ENCODE measurements around the gene LHCGR.

LHCGR gene

GRCh38 chr2:48693645-48694044, 61.9 kb downstream of the LHCGR start:
- Histone ChIP-seq H3K9me3 (ENCODE audit: control insufficient read depth, insufficient read depth, low read length) (no peaks in the 10 kb centered on the region), H3K4me3 (ENCODE audit: low read length) (no peak overlapping the region), H3K4me2 (ENCODE audit: low read length) (no peak overlapping the region), H3K79me2 (ENCODE audit: control insufficient read depth, low read length) (no peaks in the 10 kb centered on the region), H3K36me3 (ENCODE audit: control insufficient read depth, low read length) (no peaks in the 10 kb centered on the region), H3K9me2 (replicated peaks; ENCODE audit: control insufficient read depth, low read length) (no peaks in the 10 kb centered on the region), H3K27ac (ENCODE audit: low read depth, low read length) (no peak overlapping the region), H3F3A (ENCODE audit: control insufficient read depth, insufficient read depth) (no peaks in the 10 kb centered on the region), H3K27me3 (ENCODE audit: control insufficient read depth, low read length) (peaks cover 2% of the 10 kb centered on the region; the same call in 1 of the 2 replicates), H4K20me1 (ENCODE audit: control insufficient read depth, insufficient read depth, low read depth, low read length) (no peaks in the 10 kb centered on the region), H3K4me1 (ENCODE audit: control insufficient read depth, low read length) (no peaks in the 10 kb centered on the region)
- TF ChIP-seq EZH2phosphoT487 (IDR thresholded peaks at IDR 0.05; ENCODE audit: borderline replicate concordance, low read length) = no peak
- TF ChIP-seq, protein P1, sequence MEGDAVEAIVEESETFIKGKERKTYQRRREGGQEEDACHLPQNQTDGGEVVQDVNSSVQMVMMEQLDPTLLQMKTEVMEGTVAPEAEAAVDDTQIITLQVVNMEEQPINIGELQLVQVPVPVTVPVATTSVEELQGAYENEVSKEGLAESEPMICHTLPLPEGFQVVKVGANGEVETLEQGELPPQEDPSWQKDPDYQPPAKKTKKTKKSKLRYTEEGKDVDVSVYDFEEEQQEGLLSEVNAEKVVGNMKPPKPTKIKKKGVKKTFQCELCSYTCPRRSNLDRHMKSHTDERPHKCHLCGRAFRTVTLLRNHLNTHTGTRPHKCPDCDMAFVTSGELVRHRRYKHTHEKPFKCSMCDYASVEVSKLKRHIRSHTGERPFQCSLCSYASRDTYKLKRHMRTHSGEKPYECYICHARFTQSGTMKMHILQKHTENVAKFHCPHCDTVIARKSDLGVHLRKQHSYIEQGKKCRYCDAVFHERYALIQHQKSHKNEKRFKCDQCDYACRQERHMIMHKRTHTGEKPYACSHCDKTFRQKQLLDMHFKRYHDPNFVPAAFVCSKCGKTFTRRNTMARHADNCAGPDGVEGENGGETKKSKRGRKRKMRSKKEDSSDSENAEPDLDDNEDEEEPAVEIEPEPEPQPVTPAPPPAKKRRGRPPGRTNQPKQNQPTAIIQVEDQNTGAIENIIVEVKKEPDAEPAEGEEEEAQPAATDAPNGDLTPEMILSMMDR (IDR thresholded peaks at IDR 0.05; ENCODE audit: low read depth, low read length, poor library complexity, severe bottlenecking) = no peak

- Histone ChIP-seq H3F3A (ENCODE audit: control insufficient read depth, insufficient read depth) (no peaks in the 10 kb centered on the region), H3K27me3 (ENCODE audit: control insufficient read depth, low read length) (peaks cover 2% of the 10 kb centered on the region; the same call in 1 of the 2 replicates), H3K27ac (ENCODE audit: low read depth, low read length) (no peak overlapping the region), H3K4me2 (ENCODE audit: low read length) (no peak overlapping the region), H3K4me1 (ENCODE audit: control insufficient read depth, low read length) (no peaks in the 10 kb centered on the region), H4K20me1 (ENCODE audit: control insufficient read depth, insufficient read depth, low read depth, low read length) (no peaks in the 10 kb centered on the region), H3K9me3 (ENCODE audit: control insufficient read depth, insufficient read depth, low read length) (no peaks in the 10 kb centered on the region), H3K9me2 (replicated peaks; ENCODE audit: control insufficient read depth, low read length) (no peaks in the 10 kb centered on the region), H3K36me3 (ENCODE audit: control insufficient read depth, low read length) (no peaks in the 10 kb centered on the region), H3K4me3 (ENCODE audit: low read length) (no peak overlapping the region), H3K79me2 (ENCODE audit: control insufficient read depth, low read length) (no peaks in the 10 kb centered on the region)
- TF ChIP-seq, protein P1 (IDR thresholded peaks at IDR 0.05; ENCODE audit: low read depth, low read length, poor library complexity, severe bottlenecking) = no peak
- TF ChIP-seq EZH2phosphoT487 (IDR thresholded peaks at IDR 0.05; ENCODE audit: borderline replicate concordance, low read length) = no peak
Measured at GRCh38 chr2:48693066-48693465, 62.5 kb downstream of the LHCGR start.

DNA sequence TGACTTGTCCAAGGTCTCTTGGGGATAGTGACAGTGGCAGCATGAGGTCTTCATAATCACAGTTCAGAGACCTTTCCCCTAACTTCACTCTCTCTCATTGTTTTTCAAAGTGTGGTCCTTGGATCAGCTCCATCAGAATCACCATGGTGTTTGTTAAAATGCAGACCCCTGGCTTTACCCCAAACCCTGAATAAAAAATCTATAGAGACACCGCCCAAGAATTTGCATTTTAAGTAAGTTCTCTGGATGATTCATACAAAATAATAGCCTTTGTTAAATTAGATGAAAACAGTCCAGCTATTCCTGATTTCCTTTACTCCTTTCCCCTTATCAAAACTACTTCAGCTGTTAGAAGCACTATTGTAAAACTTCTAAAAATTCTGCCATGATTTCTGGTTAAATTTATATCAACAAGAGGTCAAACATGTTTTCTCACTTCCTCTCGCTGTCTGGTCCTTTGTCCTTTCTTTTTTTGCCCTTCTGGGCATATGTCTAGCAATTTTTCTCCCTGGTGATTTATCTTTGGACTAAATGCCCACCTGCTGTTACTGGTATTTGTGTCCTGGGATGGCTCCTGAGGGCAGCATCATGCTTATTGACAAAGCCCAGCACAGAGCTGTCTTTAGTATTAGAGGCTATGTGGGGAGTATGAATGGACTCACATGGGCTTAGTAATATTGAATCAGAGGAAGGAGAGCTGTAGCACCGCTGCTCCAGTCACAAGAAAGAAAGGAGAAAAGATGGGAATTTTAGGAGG, 63.4 kb downstream of the LHCGR start:
- Histone ChIP-seq H3F3A (ENCODE audit: control insufficient read depth, insufficient read depth) (no peaks in the 10 kb centered on the region), H3K4me3 (ENCODE audit: low read length) (no peak overlapping the region), H3K4me1 (ENCODE audit: control insufficient read depth, low read length) (no peaks in the 10 kb centered on the region), H3K27ac (ENCODE audit: low read depth, low read length) (no peak overlapping the region), H3K9me2 (replicated peaks; ENCODE audit: control insufficient read depth, low read length) (no peaks in the 10 kb centered on the region), H4K20me1 (ENCODE audit: control insufficient read depth, insufficient read depth, low read depth, low read length) (no peaks in the 10 kb centered on the region), H3K9me3 (ENCODE audit: control insufficient read depth, insufficient read depth, low read length) (no peaks in the 10 kb centered on the region), H3K36me3 (ENCODE audit: control insufficient read depth, low read length) (no peaks in the 10 kb centered on the region), H3K79me2 (ENCODE audit: control insufficient read depth, low read length) (no peaks in the 10 kb centered on the region), H3K27me3 (ENCODE audit: control insufficient read depth, low read length) (peaks cover 2% of the 10 kb centered on the region; the same call in 1 of the 2 replicates), H3K4me2 (ENCODE audit: low read length) (no peak overlapping the region)
- TF ChIP-seq, protein P1 (IDR thresholded peaks at IDR 0.05; ENCODE audit: low read depth, low read length, poor library complexity, severe bottlenecking) = no peak
- no peak for TF ChIP-seq EZH2phosphoT487 (IDR thresholded peaks at IDR 0.05; ENCODE audit: borderline replicate concordance, low read length)

Data from DOHH2 (cell line).